Measurements from ENCODE around the gene CCR5. TPM values are rescaled to one million over a fixed set of nuclear protein-coding genes. Genes with fewer than 3 reads are reported as not detected.

CCR5 gene
- 0.11 TPM for total RNA-seq

DNA sequence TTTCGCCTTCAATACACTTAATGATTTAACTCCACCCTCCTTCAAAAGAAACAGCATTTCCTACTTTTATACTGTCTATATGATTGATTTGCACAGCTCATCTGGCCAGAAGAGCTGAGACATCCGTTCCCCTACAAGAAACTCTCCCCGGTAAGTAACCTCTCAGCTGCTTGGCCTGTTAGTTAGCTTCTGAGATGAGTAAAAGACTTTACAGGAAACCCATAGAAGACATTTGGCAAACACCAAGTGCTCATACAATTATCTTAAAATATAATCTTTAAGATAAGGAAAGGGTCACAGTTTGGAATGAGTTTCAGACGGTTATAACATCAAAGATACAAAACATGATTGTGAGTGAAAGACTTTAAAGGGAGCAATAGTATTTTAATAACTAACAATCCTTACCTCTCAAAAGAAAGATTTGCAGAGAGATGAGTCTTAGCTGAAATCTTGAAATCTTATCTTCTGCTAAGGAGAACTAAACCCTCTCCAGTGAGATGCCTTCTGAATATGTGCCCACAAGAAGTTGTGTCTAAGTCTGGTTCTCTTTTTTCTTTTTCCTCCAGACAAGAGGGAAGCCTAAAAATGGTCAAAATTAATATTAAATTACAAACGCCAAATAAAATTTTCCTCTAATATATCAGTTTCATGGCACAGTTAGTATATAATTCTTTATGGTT, at the start of gene CCR5:
CCR5 (plus strand) TSS at position 108 of the 680 bp plus-strand sequence. CDS start 1,957 bp downstream, outside the sequence.

DNA sequence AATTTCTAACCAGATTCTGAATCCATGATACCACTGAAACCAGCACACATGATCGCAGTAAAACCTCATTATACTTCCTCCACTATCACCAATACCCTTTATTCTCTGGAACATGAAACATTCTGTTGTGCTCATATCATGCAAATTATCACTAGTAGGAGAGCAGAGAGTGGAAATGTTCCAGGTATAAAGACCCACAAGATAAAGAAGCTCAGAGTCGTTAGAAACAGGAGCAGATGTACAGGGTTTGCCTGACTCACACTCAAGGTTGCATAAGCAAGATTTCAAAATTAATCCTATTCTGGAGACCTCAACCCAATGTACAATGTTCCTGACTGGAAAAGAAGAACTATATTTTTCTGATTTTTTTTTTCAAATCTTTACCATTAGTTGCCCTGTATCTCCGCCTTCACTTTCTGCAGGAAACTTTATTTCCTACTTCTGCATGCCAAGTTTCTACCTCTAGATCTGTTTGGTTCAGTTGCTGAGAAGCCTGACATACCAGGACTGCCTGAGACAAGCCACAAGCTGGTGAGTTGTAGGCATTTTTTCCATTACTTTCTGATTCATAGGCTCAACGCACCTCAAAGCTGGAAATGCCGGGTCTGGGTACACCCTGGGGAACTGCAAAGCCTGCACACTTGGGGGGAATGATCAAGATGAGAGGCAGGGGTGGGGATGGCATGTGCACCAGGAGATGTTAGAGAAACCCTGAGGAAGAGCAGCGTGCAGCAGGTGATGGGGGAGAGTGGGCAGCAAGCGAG, 16.9 kb upstream of the CCR5 start, which contains the start of gene CCR2:
CCR2 (plus strand) TSS at position 465 of the 764 bp plus-strand sequence. CDS start 3,417 bp downstream, outside the sequence.

DNA sequence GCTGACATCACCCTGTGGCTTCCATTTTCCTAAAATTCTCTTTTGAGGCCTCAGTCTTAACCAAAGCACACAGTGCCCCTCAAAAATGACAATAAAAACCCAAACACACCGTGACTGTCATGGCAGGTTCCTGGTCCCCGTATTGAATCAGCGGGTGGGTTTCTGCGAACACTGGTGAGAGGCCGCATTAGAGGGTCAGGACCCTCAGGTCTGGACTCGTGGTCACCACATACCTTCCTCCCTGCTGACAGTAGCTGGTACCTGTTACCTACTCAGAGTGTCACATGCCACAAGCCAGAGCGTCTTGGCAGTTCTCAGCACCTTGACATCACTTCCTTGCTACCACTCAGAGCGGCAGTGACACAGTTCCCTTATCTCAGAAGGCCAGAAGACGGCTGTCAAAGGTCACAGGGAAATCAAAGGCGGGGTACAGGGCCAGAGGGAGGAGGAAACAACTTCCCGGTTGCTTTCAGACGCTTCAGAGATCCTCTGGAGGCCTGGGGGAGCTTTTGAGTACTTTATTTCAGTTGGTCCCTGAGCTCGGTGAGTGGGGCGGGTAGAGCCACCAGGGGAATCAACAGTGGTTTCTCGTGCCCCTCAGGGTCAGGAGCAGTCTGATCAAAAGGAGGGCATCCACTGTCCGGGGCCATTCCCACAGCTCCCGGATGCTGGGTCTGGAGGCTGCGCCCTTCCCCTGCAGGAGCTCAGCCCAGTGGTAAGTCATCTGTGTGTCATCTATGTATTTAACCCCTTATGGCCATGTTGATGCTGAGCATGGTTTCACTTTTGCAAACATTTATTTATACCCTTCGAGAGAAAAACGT, 36.3 kb downstream of the CCR5 start, which contains the start of the genes CCR5AS and CCRL2:
CCR5AS (minus strand) TSS at position 279 of the 824 bp plus-strand sequence.
CCRL2 (plus strand) TSS at position 472 of the 824 bp plus-strand sequence. CDS start 821 bp downstream, outside the sequence.

Other genes starting within 250 kb of the CCR5 start
- 1.7 TPM for gene CCR1, start 162.6 kb upstream of the CCR5 start, total RNA-seq
- not detected for gene CCR3, start 128.5 kb upstream of the CCR5 start, total RNA-seq
- 0.77 TPM for gene CCR2, start 16.8 kb upstream of the CCR5 start, total RNA-seq
- gene CCRL2, start 36.3 kb downstream of the CCR5 start, total RNA-seq, result 1.7 TPM
- 52.9 TPM for gene LTF, start 94.0 kb downstream of the CCR5 start, total RNA-seq
- not detected for gene RTP3, start 127.0 kb downstream of the CCR5 start, total RNA-seq
- 3.6 TPM for gene LRRC2, start 195.4 kb downstream of the CCR5 start, total RNA-seq
- gene FAM240A, start 241.6 kb downstream of the CCR5 start, total RNA-seq, result not detected